Trophoblast cell (in vitro differentiated cells and primary cell): ENCODE data around the gene CD248.
A peak's percentile ranks its signal among the peaks of the same experiment; 100 is the strongest.

Source experiments
- DNase-seq, 2 donors: peaks; one replicate each; pipeline ENCODE4 v3.0.0-alpha.2; 2016
- H2AFZ ChIP-seq: 2 replicates; pipeline ENCODE4 v1.6.1; 2013; ENCODE audit warnings: low read length, moderate library complexity, mild to moderate bottlenecking; ENCODE audit not compliant: insufficient read depth, poor library complexity
- H2AK5ac ChIP-seq: 2 replicates; pipeline ENCODE4 v1.6.1; 2013; ENCODE audit warnings: mild to moderate bottlenecking, low read length
- H2BK120ac ChIP-seq: 2 replicates; pipeline ENCODE4 v1.6.1; 2013; ENCODE audit warnings: low read length, mild to moderate bottlenecking, moderate library complexity; ENCODE audit not compliant: insufficient read depth, poor library complexity
- H2BK12ac ChIP-seq: 2 replicates; pipeline ENCODE4 v1.6.1; 2013; ENCODE audit warnings: mild to moderate bottlenecking, low read length, moderate library complexity
- H2BK5ac ChIP-seq: 2 replicates; pipeline ENCODE4 v1.6.1; 2013; ENCODE audit warnings: low read length, low read depth, moderate library complexity, mild to moderate bottlenecking; ENCODE audit not compliant: poor library complexity
- H3K14ac ChIP-seq: 2 replicates; pipeline ENCODE4 v1.6.1; 2013; ENCODE audit warnings: mild to moderate bottlenecking, low read length
- H3K18ac ChIP-seq: 2 replicates; pipeline ENCODE4 v1.6.1; 2013; ENCODE audit warnings: mild to moderate bottlenecking, low read length
- H3K23ac ChIP-seq: 2 replicates; pipeline ENCODE4 v1.6.1; 2013; ENCODE audit warnings: low read length
- H3K27ac ChIP-seq: 2 replicates; pipeline ENCODE4 v1.5.1; 2013; ENCODE audit warnings: low read depth, mild to moderate bottlenecking, inconsistent platforms, low read length, moderate library complexity
- H3K27me3 ChIP-seq: 2 replicates; pipeline ENCODE4 v1.6.1; 2013; ENCODE audit warnings: inconsistent platforms, mild to moderate bottlenecking, low read length, moderate library complexity; ENCODE audit not compliant: insufficient read depth
- H3K36me3 ChIP-seq, 2 experiments: 1 replicate in 1 of 2; 2 replicates in 1 of 2; pipeline ENCODE4 v1.6.1; 2013; ENCODE audit warnings: low read length in 2 of 2, mild to moderate bottlenecking in 2 of 2, moderate library complexity in 1 of 2; ENCODE audit not compliant: insufficient read depth in 2 of 2, control insufficient read depth in 1 of 2
- H3K4ac ChIP-seq: 2 replicates; pipeline ENCODE4 v1.6.1; 2013; ENCODE audit warnings: low read depth, mild to moderate bottlenecking, low read length, moderate library complexity
- H3K4me1 ChIP-seq, 2 experiments: 1 replicate in 1 of 2; 2 replicates in 1 of 2; pipeline ENCODE4 v1.6.1; 2013; ENCODE audit warnings: low read length in 2 of 2, mild to moderate bottlenecking in 2 of 2, moderate library complexity in 1 of 2; ENCODE audit not compliant: insufficient read depth in 2 of 2, control insufficient read depth in 1 of 2
- H3K4me2 ChIP-seq: 2 replicates; pipeline ENCODE4 v1.6.1; 2013; ENCODE audit warnings: inconsistent platforms, mild to moderate bottlenecking, low read length, moderate library complexity
- H3K4me3 ChIP-seq: 2 replicates; pipeline ENCODE4 v1.5.1; 2013; ENCODE audit warnings: mild to moderate bottlenecking, low read depth, low read length, inconsistent platforms
- H3K79me1 ChIP-seq: one replicate; pipeline ENCODE4 v1.6.1; 2013; ENCODE audit warnings: low read length
- H3K79me2 ChIP-seq: 2 replicates; pipeline ENCODE4 v1.6.1; 2013; ENCODE audit warnings: low read length, mild to moderate bottlenecking; ENCODE audit not compliant: control insufficient read depth, insufficient read depth, poor library complexity
- H3K9ac ChIP-seq: 2 replicates; pipeline ENCODE4 v1.6.1; 2013; ENCODE audit warnings: mild to moderate bottlenecking, low read length
- H3K9me3 ChIP-seq: 2 replicates; pipeline ENCODE4 v1.6.1; 2013; ENCODE audit warnings: low read depth, mild to moderate bottlenecking, control low read depth, inconsistent platforms, low read length; ENCODE audit not compliant: insufficient read depth
- H4K12ac ChIP-seq: 2 replicates; pipeline ENCODE4 v1.6.1; 2013; ENCODE audit warnings: low read depth, mild to moderate bottlenecking, low read length, moderate library complexity
- H4K8ac ChIP-seq: 2 replicates; pipeline ENCODE4 v1.6.1; 2013; ENCODE audit warnings: low read depth, mild to moderate bottlenecking, low read length, moderate library complexity
- H4K91ac ChIP-seq: one replicate; pipeline ENCODE4 v1.6.1; 2013; ENCODE audit warnings: low read depth, mild to moderate bottlenecking, low read length, moderate library complexity
- WGBS: extraction: QIAGEN DNeasy Blood & Tissue Kit; methylation state at CpG from one replicate; pipeline ENCODE4 v1.1.7; 2013; ENCODE audit warnings: missing lambda C conversion rate; ENCODE audit not compliant: insufficient read length, insufficient coverage; ENCODE audit errors: extremely low coverage; 5-methylcytosine and 5-hydroxymethylcytosine counted together

Gene CD248

GRCh38 chr11:66363805-66364535 lies 47.1 kb upstream of the CD248 start:
- no peaks in the 10 kb centered on the region for H3K79me1 ChIP-seq
- peak in 1 of 2 donors; percentile 56 for DNase-seq
- H4K12ac ChIP-seq: no peak overlapping the region
- no peaks in the 10 kb centered on the region for H3K27me3 ChIP-seq
- no CpG with 5 or more reads among the region's 15 CpGs for WGBS
- no peak overlapping the region for H3K4ac ChIP-seq
- H3K27ac ChIP-seq: no peak overlapping the region
- no peak overlapping the region for H2BK120ac ChIP-seq
- no peak overlapping the region for H3K18ac ChIP-seq
- H2AFZ ChIP-seq: no peak overlapping the region
- H4K8ac ChIP-seq: no peak overlapping the region
- no peaks in the 10 kb centered on the region for H3K79me2 ChIP-seq
- no peak overlapping the region for H4K91ac ChIP-seq
- peaks cover 0 to 8% of the 10 kb centered on the region in 2 experiments for H3K4me1 ChIP-seq
- H3K9ac ChIP-seq: no peak overlapping the region
- H3K4me3 ChIP-seq: no peak overlapping the region
- H3K9me3 ChIP-seq: peaks cover 4% of the 10 kb centered on the region
- peaks cover 30 to 33% of the 10 kb centered on the region in 2 experiments for H3K36me3 ChIP-seq
- no peak overlapping the region for H3K4me2 ChIP-seq
- H2AK5ac ChIP-seq: no peak overlapping the region
- no peak overlapping the region for H3K14ac ChIP-seq
- H2BK5ac ChIP-seq: no peak overlapping the region
- H2BK12ac ChIP-seq: no peak overlapping the region
- no peak overlapping the region for H3K23ac ChIP-seq

- no peak overlapping the region for H3K23ac ChIP-seq
- no peak overlapping the region for H3K18ac ChIP-seq
- H3K4me1 ChIP-seq: peaks cover 0 to 8% of the 10 kb centered on the region in 2 experiments
- no peak overlapping the region for H2BK120ac ChIP-seq
- no peak overlapping the region for H3K27ac ChIP-seq
- no CpG with 5 or more reads among the region's 14 CpGs for WGBS
- no peak overlapping the region for H4K12ac ChIP-seq
- H4K91ac ChIP-seq: no peak overlapping the region
- no peak overlapping the region for H2AK5ac ChIP-seq
- no peak overlapping the region for H2AFZ ChIP-seq
- H3K4me3 ChIP-seq: no peak overlapping the region
- H4K8ac ChIP-seq: no peak overlapping the region
- H3K79me1 ChIP-seq: no peaks in the 10 kb centered on the region
- H3K27me3 ChIP-seq: no peaks in the 10 kb centered on the region
- H2BK5ac ChIP-seq: no peak overlapping the region
- H3K9ac ChIP-seq: no peak overlapping the region
- H2BK12ac ChIP-seq: no peak overlapping the region
- peaks cover 23 to 26% of the 10 kb centered on the region in 2 experiments for H3K36me3 ChIP-seq
- H3K79me2 ChIP-seq: no peaks in the 10 kb centered on the region
- H3K4ac ChIP-seq: no peak overlapping the region
- peaks cover 4% of the 10 kb centered on the region for H3K9me3 ChIP-seq
- no peak for DNase-seq
- no peak overlapping the region for H3K14ac ChIP-seq
- no peak overlapping the region for H3K4me2 ChIP-seq
Observed at GRCh38 chr11:66363187-66363601, 46.4 kb upstream of the CD248 start.

- Histone ChIP-seq H4K91ac (no peak overlapping the region), H3K4me3 (no peak overlapping the region), H3K79me1 (no peaks in the 10 kb centered on the region), H3K4me1 (peaks cover 0 to 8% of the 10 kb centered on the region in 2 experiments), H3K27ac (no peak overlapping the region), H3K23ac (no peak overlapping the region), H3K4ac (no peak overlapping the region), H4K8ac (no peak overlapping the region), H4K12ac (no peak overlapping the region), H2BK12ac (no peak overlapping the region), H3K14ac (no peak overlapping the region), H3K79me2 (no peaks in the 10 kb centered on the region), H3K18ac (no peak overlapping the region), H3K9me3 (peaks cover 4% of the 10 kb centered on the region), H3K9ac (no peak overlapping the region), H2BK120ac (no peak overlapping the region), H2AK5ac (no peak overlapping the region), H3K4me2 (no peak overlapping the region), H3K36me3 (peaks cover 22% of the 10 kb centered on the region in 2 experiments), H2AFZ (no peak overlapping the region), H2BK5ac (no peak overlapping the region), H3K27me3 (no peaks in the 10 kb centered on the region)
- DNase-seq: no peak
- no CpG with 5 or more reads among the region's 9 CpGs for WGBS
Observed at GRCh38 chr11:66362481-66363147, 45.8 kb upstream of the CD248 start.

- WGBS: no CpG with 5 or more reads among the region's 6 CpGs
- Histone ChIP-seq H2BK12ac (no peak overlapping the region), H3K4ac (no peak overlapping the region), H4K91ac (no peak overlapping the region), H3K23ac (no peak overlapping the region), H3K79me2 (no peaks in the 10 kb centered on the region), H4K8ac (no peak overlapping the region), H2BK120ac (no peak overlapping the region), H2AK5ac (no peak overlapping the region), H2AFZ (no peak overlapping the region), H3K4me2 (no peak overlapping the region), H2BK5ac (no peak overlapping the region), H3K14ac (no peak overlapping the region), H3K18ac (no peak overlapping the region), H3K27ac (no peak overlapping the region), H3K79me1 (no peaks in the 10 kb centered on the region), H4K12ac (peak overlapping the region; percentile 23), H3K27me3 (no peaks in the 10 kb centered on the region), H3K4me3 (no peak overlapping the region), H3K4me1 (peaks cover 0 to 8% of the 10 kb centered on the region in 2 experiments), H3K36me3 (peaks cover 13 to 17% of the 10 kb centered on the region in 2 experiments), H3K9ac (no peak overlapping the region), H3K9me3 (peaks cover 4% of the 10 kb centered on the region)
- no peak for DNase-seq
Observed at GRCh38 chr11:66361502-66361941, 44.7 kb upstream of the CD248 start.
